ENCODE results near the gene WWOX.

DNA sequence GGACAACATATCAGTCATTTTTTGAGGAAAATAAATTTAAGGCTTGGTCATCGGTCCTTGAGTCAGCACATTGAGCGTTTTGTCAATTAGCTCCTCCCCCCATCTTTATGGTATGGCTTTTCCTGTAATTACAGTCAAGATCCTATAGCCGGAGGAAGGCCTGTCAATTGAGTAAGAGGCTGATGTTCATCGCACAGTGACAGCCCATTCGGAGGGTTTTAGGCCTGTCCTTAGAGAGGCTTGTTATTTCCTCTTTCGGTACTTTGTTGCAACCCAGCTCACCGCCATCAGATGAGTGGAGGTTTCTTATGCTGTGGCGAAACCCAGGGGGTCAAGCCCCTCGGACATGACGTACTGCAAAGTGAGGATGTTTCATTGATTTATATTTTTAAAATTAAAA is 395.2 kb downstream of the WWOX start:
- TF ChIP-seq, protein P1, sequence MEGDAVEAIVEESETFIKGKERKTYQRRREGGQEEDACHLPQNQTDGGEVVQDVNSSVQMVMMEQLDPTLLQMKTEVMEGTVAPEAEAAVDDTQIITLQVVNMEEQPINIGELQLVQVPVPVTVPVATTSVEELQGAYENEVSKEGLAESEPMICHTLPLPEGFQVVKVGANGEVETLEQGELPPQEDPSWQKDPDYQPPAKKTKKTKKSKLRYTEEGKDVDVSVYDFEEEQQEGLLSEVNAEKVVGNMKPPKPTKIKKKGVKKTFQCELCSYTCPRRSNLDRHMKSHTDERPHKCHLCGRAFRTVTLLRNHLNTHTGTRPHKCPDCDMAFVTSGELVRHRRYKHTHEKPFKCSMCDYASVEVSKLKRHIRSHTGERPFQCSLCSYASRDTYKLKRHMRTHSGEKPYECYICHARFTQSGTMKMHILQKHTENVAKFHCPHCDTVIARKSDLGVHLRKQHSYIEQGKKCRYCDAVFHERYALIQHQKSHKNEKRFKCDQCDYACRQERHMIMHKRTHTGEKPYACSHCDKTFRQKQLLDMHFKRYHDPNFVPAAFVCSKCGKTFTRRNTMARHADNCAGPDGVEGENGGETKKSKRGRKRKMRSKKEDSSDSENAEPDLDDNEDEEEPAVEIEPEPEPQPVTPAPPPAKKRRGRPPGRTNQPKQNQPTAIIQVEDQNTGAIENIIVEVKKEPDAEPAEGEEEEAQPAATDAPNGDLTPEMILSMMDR (IDR thresholded peaks at IDR 0.05; ENCODE audit: borderline replicate concordance, extremely low read depth, low read length, poor library complexity, severe bottlenecking) = no peak
- TF ChIP-seq EZH2 (IDR thresholded peaks at IDR 0.05; ENCODE audit: borderline replicate concordance, low read depth, low read length, severe bottlenecking) = no peak
